IPS DF 6.9 (cell line): ENCODE results near the gene SLC31A1.

ENCODE experiments used
- DNase-seq: peaks from one replicate; pipeline ENCODE4 v3.0.0-alpha.2; 2013; ENCODE audit warnings: low read depth, low spot score
- H3K27ac ChIP-seq: one replicate; pipeline ENCODE4 v1.5.1; 2013; ENCODE audit warnings: low read length, control low read depth
- H3K27me3 ChIP-seq: 2 replicates; pipeline ENCODE4 v1.6.1; 2013; ENCODE audit warnings: mild to moderate bottlenecking, low read length; ENCODE audit not compliant: control insufficient read depth, insufficient read depth
- H3K36me3 ChIP-seq: 2 replicates; pipeline ENCODE4 v1.6.1; 2013; ENCODE audit warnings: low read length; ENCODE audit not compliant: control insufficient read depth, insufficient read depth
- H3K4me1 ChIP-seq: 2 replicates; pipeline ENCODE4 v1.6.1; 2013; ENCODE audit warnings: low read length; ENCODE audit not compliant: control insufficient read depth, insufficient read depth
- H3K4me3 ChIP-seq: 2 replicates; pipeline ENCODE4 v1.5.1; 2013; ENCODE audit warnings: mild to moderate bottlenecking, low read length
- H3K9me3 ChIP-seq: 2 replicates; pipeline ENCODE4 v1.6.1; 2013; ENCODE audit warnings: low read length, inconsistent platforms; ENCODE audit not compliant: control insufficient read depth, insufficient read depth
- WGBS: extraction: QIAGEN DNeasy Blood & Tissue Kit; methylation state at CpG from one replicate; pipeline ENCODE4 v1.1.7; 2013; ENCODE audit warnings: mixed read lengths, missing lambda C conversion rate; ENCODE audit not compliant: insufficient read length, insufficient coverage; 5-methylcytosine and 5-hydroxymethylcytosine counted together

Gene SLC31A1

DNA sequence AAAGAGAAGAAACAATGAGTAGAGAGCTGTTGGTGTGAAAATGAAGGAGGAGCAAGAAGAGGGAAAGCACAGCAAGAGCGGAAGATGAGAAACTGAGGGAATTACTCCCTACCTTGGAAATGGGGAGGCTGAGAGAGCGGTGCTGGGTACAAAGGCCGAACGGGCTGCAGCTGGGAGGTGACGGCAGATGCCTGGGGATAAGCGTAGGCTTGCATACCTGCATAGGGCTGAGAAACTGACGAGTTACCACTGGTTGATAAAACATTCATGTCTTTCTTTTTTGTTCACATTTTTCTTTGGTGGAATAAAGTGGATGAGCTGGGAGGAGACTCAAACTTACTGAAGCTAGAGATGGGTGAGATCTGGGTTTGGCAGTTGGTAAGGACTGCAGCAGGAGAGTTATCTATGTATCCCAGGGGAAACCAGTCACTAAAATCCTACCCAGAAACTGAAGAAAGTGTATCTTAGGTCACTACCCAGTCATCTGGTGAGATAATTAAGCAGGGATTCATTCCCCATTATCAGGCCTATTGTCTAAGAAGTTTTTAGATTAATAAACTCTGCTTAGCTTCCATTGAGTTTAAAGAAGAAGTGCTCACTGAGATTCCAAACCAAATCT, 35.1 kb upstream of the SLC31A1 start:
- Histone ChIP-seq H3K36me3 (peaks cover 17% of the 10 kb centered on the region; the same call in 1 of the 2 replicates), H3K9me3 (no peaks in the 10 kb centered on the region), H3K4me1 (no peaks in the 10 kb centered on the region), H3K27ac (no peak overlapping the region), H3K27me3 (no peaks in the 10 kb centered on the region), H3K4me3 (no peak overlapping the region)
- DNase-seq = no peak
- no CpG with 5 or more reads among the region's 7 CpGs for WGBS

GRCh38 chr9:113187929-113188595, 33.3 kb upstream of the SLC31A1 start:
- no CpG with 5 or more reads among the region's 9 CpGs for WGBS
- Histone ChIP-seq H3K36me3 (peaks cover 8% of the 10 kb centered on the region; the same call in 1 of the 2 replicates), H3K27ac (no peak overlapping the region), H3K4me3 (no peak overlapping the region), H3K9me3 (no peaks in the 10 kb centered on the region), H3K27me3 (no peaks in the 10 kb centered on the region), H3K4me1 (no peaks in the 10 kb centered on the region)
- DNase-seq = no peak

DNA sequence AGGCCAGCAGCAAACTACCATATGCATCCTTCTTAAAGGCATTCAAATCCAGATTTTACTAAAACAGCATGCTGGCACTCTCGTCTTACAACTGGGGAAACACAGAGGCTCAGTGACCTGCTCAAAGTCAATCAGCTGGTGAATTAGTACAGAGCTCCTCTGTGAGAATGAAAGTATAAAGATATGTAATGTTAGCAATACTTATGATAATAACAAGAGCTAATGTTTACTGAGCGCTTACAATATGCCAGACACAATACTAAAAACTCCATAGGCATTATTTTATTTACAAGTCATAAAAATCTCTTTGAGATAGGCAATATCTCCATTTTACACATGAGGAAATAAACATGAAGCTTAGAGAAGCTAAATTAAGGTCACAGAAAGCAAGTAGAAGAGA, 28.9 kb upstream of the SLC31A1 start:
- H3K27ac ChIP-seq = no peak overlapping the region
- no CpG with 5 or more reads among the region's 2 CpGs for WGBS
- no peaks in the 10 kb centered on the region for H3K9me3 ChIP-seq
- DNase-seq = no peak
- no peaks in the 10 kb centered on the region for H3K27me3 ChIP-seq
- H3K36me3 ChIP-seq = no peaks in the 10 kb centered on the region; the same call in 1 of the 2 replicates
- H3K4me1 ChIP-seq = no peaks in the 10 kb centered on the region
- H3K4me3 ChIP-seq = no peak overlapping the region

- Histone ChIP-seq H3K27ac (no peak overlapping the region), H3K4me1 (no peaks in the 10 kb centered on the region), H3K27me3 (no peaks in the 10 kb centered on the region), H3K4me3 (no peak overlapping the region), H3K36me3 (no peaks in the 10 kb centered on the region), H3K9me3 (no peaks in the 10 kb centered on the region)
- no CpG with 5 or more reads among the region's 4 CpGs for WGBS
- DNase-seq = no peak
Observed at GRCh38 chr9:113199683-113200329, 21.5 kb upstream of the SLC31A1 start.

DNA sequence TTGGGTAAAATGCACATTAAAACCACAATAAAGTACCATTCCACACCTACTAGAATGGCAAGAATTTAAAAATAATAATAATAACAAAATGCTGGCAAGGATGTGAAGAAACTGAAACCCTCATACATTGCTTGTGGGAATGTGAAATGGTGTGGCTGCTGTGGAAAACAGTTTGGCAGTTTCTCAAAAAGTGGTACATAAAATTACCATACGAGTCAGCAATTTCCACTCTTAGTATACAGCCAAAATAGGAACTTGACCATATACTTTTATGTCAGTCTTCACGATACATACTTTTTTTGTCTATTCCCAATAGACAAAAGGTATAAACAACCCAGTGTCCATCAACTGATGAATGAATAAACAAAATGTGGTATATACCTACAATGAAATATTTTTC, 15.9 kb upstream of the SLC31A1 start:
- no CpG with 5 or more reads among the region's 2 CpGs for WGBS
- H3K36me3 ChIP-seq = no peaks in the 10 kb centered on the region
- DNase-seq = no peak

GRCh38 chr9:113205861-113206260, 15.5 kb upstream of the SLC31A1 start:
- H3K4me1 ChIP-seq = no peaks in the 10 kb centered on the region
- H3K4me3 ChIP-seq = no peak overlapping the region
- no peaks in the 10 kb centered on the region for H3K9me3 ChIP-seq
- no peak for DNase-seq
- no peaks in the 10 kb centered on the region for H3K27me3 ChIP-seq
- no CpG with 5 or more reads among the region's 1 CpG for WGBS
- H3K36me3 ChIP-seq = no peaks in the 10 kb centered on the region
- H3K27ac ChIP-seq = no peak overlapping the region

More for the DNA sequence above, 15.9 kb upstream of the SLC31A1 start:
- Histone ChIP-seq H3K9me3 (no peaks in the 10 kb centered on the region), H3K4me1 (no peaks in the 10 kb centered on the region), H3K4me3 (no peak overlapping the region), H3K27me3 (no peaks in the 10 kb centered on the region), H3K27ac (no peak overlapping the region)

DNA sequence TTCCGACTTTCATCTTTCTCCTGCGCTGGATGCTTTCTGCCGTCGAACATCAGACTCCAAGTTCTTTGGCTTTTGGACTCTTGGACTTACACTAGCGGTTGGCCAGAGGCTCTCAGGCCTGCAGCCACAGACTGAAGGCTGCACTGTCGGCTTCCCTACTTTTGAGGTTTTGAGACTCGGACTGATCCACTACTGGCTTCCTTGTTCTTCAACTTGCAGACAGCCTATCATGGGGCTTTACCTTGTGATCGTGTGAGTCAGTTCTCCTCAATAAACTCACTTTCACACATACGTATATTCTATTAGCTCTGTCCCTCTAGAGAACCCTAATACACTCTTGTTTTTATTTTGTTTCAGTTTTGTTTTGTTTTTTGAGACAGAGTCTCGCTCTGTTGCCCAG, 10.5 kb upstream of the SLC31A1 start:
- WGBS = no CpG with 5 or more reads among the region's 10 CpGs
- Histone ChIP-seq H3K4me3 (no peak overlapping the region), H3K27ac (no peak overlapping the region), H3K4me1 (no peaks in the 10 kb centered on the region), H3K27me3 (no peaks in the 10 kb centered on the region), H3K36me3 (no peaks in the 10 kb centered on the region), H3K9me3 (no peaks in the 10 kb centered on the region)
- no peak for DNase-seq

DNA sequence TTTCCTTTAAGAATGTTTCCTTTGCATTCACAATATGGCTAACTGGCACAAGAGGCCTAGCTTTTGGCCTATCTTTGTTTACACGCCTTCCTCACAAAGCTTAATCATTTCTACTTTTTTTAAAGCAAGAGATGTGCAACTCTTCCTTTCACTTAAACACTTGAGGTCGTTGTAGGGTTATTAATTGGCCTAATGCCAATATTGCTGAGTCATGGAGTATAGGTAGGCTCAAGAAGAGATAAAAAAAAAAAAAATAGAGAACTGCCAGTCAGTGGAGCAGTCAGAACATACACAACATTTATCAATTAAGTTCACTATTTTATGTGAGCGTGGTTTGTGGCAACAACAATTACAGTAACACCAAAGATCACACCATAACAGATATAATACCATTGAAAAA, 6.2 kb upstream of the SLC31A1 start:
- H3K4me1 ChIP-seq = no peaks in the 10 kb centered on the region; the same call in 1 of the 2 replicates
- H3K27me3 ChIP-seq = no peaks in the 10 kb centered on the region
- no peaks in the 10 kb centered on the region for H3K9me3 ChIP-seq
- H3K27ac ChIP-seq = no peak overlapping the region
- DNase-seq = no peak
- no peaks in the 10 kb centered on the region for H3K36me3 ChIP-seq
- H3K4me3 ChIP-seq = no peak overlapping the region
- no CpG with 5 or more reads among the region's 3 CpGs for WGBS

GRCh38 chr9:113216406-113216805, 4.9 kb upstream of the SLC31A1 start:
- Histone ChIP-seq H3K9me3 (no peaks in the 10 kb centered on the region), H3K4me1 (no peaks in the 10 kb centered on the region; the same call in 1 of the 2 replicates), H3K36me3 (no peaks in the 10 kb centered on the region), H3K27me3 (no peaks in the 10 kb centered on the region), H3K4me3 (no peak overlapping the region), H3K27ac (no peak overlapping the region)
- DNase-seq = no peak
- no CpG with 5 or more reads among the region's 3 CpGs for WGBS

- Histone ChIP-seq H3K9me3 (no peaks in the 10 kb centered on the region), H3K4me1 (peaks cover 2% of the 10 kb centered on the region; the same call in 1 of the 2 replicates), H3K27ac (no peak overlapping the region), H3K4me3 (no peak overlapping the region), H3K36me3 (no peaks in the 10 kb centered on the region), H3K27me3 (no peaks in the 10 kb centered on the region)
- DNase-seq = no peak
- no CpG with 5 or more reads among the region's 3 CpGs for WGBS
Observed at GRCh38 chr9:113219186-113219936, 2.0 kb upstream of the SLC31A1 start.
